Measurements from ENCODE around the gene PLXNA1. TPM values are rescaled to one million over a fixed set of nuclear protein-coding genes. Genes with fewer than 3 reads are reported as not detected.

The PLXNA1 gene
- total and polyA plus RNA-seq, 2 experiments from 2014 or later: 11.0 to 73.5 TPM

DNA sequence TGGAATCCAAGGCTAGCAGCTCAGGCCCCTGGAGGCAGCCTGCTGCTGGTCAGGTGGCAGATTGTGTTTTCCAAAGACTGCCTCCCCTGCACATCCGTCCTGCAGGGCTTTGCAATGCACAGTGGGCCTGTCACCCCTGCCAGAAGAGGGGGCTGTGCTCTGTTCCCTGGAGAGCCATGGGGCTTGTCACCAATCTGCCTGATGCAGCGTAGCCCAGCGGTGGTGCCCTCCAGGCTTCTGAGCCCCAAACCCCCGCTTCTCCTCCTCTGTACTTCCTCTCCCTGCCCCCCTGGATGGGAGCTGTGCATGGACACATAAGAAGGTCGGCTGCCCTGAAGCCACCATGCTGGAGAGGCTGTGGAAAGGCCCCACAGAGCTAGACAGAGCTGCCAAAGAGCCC is 10.0 kb upstream of the PLXNA1 start:
- Histone ChIP-seq H2AFZ (no peak overlapping the region), H3K27ac (ENCODE audit: low read depth) (no peak overlapping the region), H3K4me1 (ENCODE audit: insufficient read depth) (no peaks in the 10 kb centered on the region), H3K27me3 (ENCODE audit: insufficient read depth) (no peaks in the 10 kb centered on the region), H3K79me2 (replicated peaks; ENCODE audit: insufficient read depth) (no peaks in the 10 kb centered on the region), H4K20me1 (replicated peaks; ENCODE audit: insufficient read depth) (no peaks in the 10 kb centered on the region), H3K4me2 (no peak overlapping the region), H3K4me3 (no peak overlapping the region), H3K36me3 (ENCODE audit: insufficient read depth) (no peaks in the 10 kb centered on the region), H3K9me2 (ENCODE audit: insufficient read depth) (no peaks in the 10 kb centered on the region), H3F3A (replicated peaks; ENCODE audit: low read depth) (no peaks in the 10 kb centered on the region)
- ATAC-seq (peak; percentile 39), DNase-seq (ENCODE audit: low spot score) (peak; percentile 31)
- TF ChIP-seq CTCF (conservative IDR thresholded peaks at IDR 0.05; ENCODE audit: low read depth in 2 of 2) (peak; percentile 27 to 63; a peak in 3 of 4 replicates), ZNF331 (CRISPR knock-in tag; IDR thresholded peaks at IDR 0.05; ENCODE audit: low read depth) (no peak)
- Mint-ChIP-seq H3K36me3 (ENCODE audit: low read depth) (0 out of 3 replicates have a peak, but pooled peaks cover 5% of the 10 kb centered on the region), H3K4me1 (peaks cover 24% of the 10 kb centered on the region), H3K27ac (no peak overlapping the region), H3K4me3 (no peak overlapping the region), H3K9me3 (peaks cover 12% of the 10 kb centered on the region), H3K27me3 (ENCODE audit: insufficient read depth, low read depth, poor library complexity) (peaks cover 2% of the 10 kb centered on the region)

DNA sequence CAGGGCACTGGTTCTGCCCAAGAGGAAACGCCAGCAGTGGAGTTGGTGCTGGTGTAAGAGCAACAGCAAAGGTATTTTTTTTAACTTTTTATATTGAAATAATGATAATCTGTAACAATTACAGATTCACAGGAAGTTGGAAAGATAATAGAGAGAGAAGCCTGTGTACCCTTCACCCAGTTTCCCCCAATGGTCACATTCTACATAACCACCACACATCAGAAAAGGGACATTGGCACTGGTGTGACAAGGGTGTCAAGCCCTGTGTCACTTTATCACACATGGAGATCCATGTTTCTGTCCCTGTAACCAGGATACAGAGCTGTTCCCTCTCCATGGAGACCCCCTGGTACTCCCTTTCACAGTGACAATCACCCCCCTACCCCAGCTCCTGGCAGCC is 9.1 kb upstream of the PLXNA1 start:
- Histone ChIP-seq H3K9me2 (ENCODE audit: insufficient read depth) (no peaks in the 10 kb centered on the region), H2AFZ (no peak overlapping the region), H3K4me3 (no peak overlapping the region), H3K27ac (ENCODE audit: low read depth) (no peak overlapping the region), H3K79me2 (replicated peaks; ENCODE audit: insufficient read depth) (no peaks in the 10 kb centered on the region), H3K36me3 (ENCODE audit: insufficient read depth) (no peaks in the 10 kb centered on the region), H3K4me2 (no peak overlapping the region), H4K20me1 (replicated peaks; ENCODE audit: insufficient read depth) (no peaks in the 10 kb centered on the region), H3K4me1 (ENCODE audit: insufficient read depth) (no peaks in the 10 kb centered on the region), H3K27me3 (ENCODE audit: insufficient read depth) (no peaks in the 10 kb centered on the region), H3F3A (replicated peaks; ENCODE audit: low read depth) (no peaks in the 10 kb centered on the region)
- DNase-seq (ENCODE audit: low spot score) (no peak), ATAC-seq (no peak)
- Mint-ChIP-seq H3K36me3 (ENCODE audit: low read depth) (peaks cover 5% of the 10 kb centered on the region; the same call in 1 of the 3 replicates), H3K4me1 (peaks cover 18% of the 10 kb centered on the region), H3K9me3 (peaks cover 12% of the 10 kb centered on the region), H3K27me3 (ENCODE audit: insufficient read depth, low read depth, poor library complexity) (peaks cover 3% of the 10 kb centered on the region), H3K27ac (no peak overlapping the region), H3K4me3 (no peak overlapping the region)
- no peak for TF ChIP-seq ZNF114 (CRISPR knock-in tag; IDR thresholded peaks at IDR 0.05)
- TF ChIP-seq, protein P1, sequence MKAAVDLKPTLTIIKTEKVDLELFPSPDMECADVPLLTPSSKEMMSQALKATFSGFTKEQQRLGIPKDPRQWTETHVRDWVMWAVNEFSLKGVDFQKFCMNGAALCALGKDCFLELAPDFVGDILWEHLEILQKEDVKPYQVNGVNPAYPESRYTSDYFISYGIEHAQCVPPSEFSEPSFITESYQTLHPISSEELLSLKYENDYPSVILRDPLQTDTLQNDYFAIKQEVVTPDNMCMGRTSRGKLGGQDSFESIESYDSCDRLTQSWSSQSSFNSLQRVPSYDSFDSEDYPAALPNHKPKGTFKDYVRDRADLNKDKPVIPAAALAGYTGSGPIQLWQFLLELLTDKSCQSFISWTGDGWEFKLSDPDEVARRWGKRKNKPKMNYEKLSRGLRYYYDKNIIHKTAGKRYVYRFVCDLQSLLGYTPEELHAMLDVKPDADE (IDR thresholded peaks at IDR 0.05): no peak
- no peak for TF ChIP-seq CREB1 (CRISPR knock-in tag; IDR thresholded peaks at IDR 0.05; ENCODE audit: low read depth)

DNA sequence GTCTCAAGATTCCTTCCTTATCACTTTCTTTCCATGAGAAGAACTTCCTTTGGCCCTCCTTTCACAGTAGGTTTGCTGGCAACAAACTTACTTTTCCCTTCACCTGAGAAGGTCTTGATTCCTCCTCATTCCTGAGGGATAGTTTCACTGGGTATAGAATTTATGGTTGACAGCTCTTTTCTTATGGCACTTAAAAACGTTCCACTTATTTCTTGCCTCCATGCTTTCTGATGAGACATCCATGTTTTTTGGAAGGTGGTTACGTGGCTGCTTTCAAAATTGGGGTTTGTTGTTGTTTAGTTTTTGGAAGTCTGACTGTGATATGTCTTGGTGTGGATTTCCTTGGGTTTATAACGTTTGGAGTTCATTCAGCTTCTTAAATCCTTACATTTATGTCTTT is 8.2 kb upstream of the PLXNA1 start:
- Histone ChIP-seq H3K4me3 (no peak overlapping the region), H4K20me1 (replicated peaks; ENCODE audit: insufficient read depth) (no peaks in the 10 kb centered on the region), H3K4me2 (no peak overlapping the region), H3F3A (replicated peaks; ENCODE audit: low read depth) (no peaks in the 10 kb centered on the region), H3K36me3 (ENCODE audit: insufficient read depth) (no peaks in the 10 kb centered on the region), H2AFZ (no peak overlapping the region), H3K9me2 (ENCODE audit: insufficient read depth) (no peaks in the 10 kb centered on the region), H3K4me1 (ENCODE audit: insufficient read depth) (no peaks in the 10 kb centered on the region), H3K27ac (ENCODE audit: low read depth) (no peak overlapping the region), H3K27me3 (ENCODE audit: insufficient read depth) (no peaks in the 10 kb centered on the region), H3K79me2 (replicated peaks; ENCODE audit: insufficient read depth) (no peaks in the 10 kb centered on the region)
- Mint-ChIP-seq H3K27ac (no peak overlapping the region), H3K27me3 (ENCODE audit: insufficient read depth, low read depth, poor library complexity) (peaks cover 3% of the 10 kb centered on the region), H3K4me1 (peaks cover 9% of the 10 kb centered on the region; the same call in 2 of the 3 replicates), H3K36me3 (ENCODE audit: low read depth) (peaks cover 5% of the 10 kb centered on the region; the same call in 1 of the 3 replicates), H3K9me3 (peaks cover 12% of the 10 kb centered on the region), H3K4me3 (no peak overlapping the region)
- DNase-seq (ENCODE audit: low spot score): no peak
- no peak for ATAC-seq
- TF ChIP-seq ZNF114 (CRISPR knock-in tag; IDR thresholded peaks at IDR 0.05) (no peak), NANOG (IDR thresholded peaks at IDR 0.05; ENCODE audit: borderline replicate concordance) (no peak), POLR2AphosphoS5 (IDR thresholded peaks at IDR 0.05; ENCODE audit: low read depth) (no peak), ZNF331 (CRISPR knock-in tag; IDR thresholded peaks at IDR 0.05; ENCODE audit: low read depth) (no peak), EZH2phosphoT487 (IDR thresholded peaks at IDR 0.05; ENCODE audit: unreplicated experiment) (no peak)

All from GM23338 (cell line).